GM18858 (cell line): Measurements from ENCODE around the gene MAGEH1.

Experiments
- ATAC-seq: cut with Tn5 transposase; IDR thresholded peaks from one replicate; pipeline ENCODE4 v1.9.1; 2021; ENCODE audit not compliant: unreplicated experiment

The MAGEH1 gene

DNA sequence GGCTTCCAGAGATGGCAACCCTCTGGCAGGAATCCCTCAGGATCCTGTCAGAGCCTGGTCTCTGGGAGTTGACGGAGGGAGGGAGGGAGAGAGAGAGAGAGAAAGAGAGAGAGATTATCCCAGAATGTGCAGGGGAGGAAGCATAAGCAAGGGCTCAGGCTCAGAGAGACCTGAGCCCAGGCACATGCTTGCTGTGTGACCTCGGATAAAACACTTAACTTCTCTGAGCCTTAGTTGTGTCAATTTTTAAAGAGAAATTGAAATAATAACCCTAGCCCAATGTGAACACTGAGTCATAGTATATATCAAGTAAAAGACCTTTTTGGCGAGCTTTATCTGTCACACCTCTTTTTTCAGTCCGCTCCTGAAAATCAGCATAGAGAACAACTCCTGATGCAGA lies 38.2 kb downstream of the MAGEH1 start:
- no peak for ATAC-seq

DNA sequence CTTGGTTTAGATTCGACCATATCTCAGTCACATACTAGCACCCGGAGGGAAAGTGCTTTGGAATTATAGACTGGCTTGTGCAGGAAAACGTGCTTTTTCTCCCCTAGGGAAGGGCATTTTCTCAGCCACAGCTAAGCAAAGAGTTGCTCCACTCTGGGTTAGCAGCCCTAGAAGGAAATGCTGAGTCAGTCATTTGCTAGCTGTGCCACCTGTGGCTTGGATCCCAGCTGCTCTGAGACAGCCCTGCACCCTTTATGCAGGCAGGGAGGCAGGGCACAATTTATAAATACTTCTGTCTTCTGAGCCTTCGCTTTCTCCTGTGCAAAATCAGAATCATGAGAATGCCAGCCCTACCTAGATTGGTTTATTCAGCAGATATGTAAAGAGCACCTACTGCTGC lies 39.0 kb downstream of the MAGEH1 start:
- ATAC-seq = no peak
